A673 (cell line): ENCODE measurements around the gene TTC27. TPM values are rescaled to one million over a fixed set of nuclear protein-coding genes. Genes with fewer than 3 reads are reported as not detected.

Experiments used
- BruUV-seq: library from RNA; stranded (reverse); fragments of 400-500 nt; replicated peaks from 2 replicates; lab custom pipeline; 2021; lab: Mats Ljungman, UMichigan
- CTCF ChIA-PET: fragments of 300-600 bp; sonication (Branson Sonifier 250); formaldehyde crosslinking; loops from one replicate; lab custom pipeline; 2022; ENCODE audit warnings: antibody characterized with exemption; lab: Charles Lee
- POLR2A ChIA-PET: fragments of 300-600 bp; sonication (Branson Sonifier 250); formaldehyde crosslinking; loops from one replicate; lab custom pipeline; 2022; ENCODE audit warnings: antibody characterized with exemption; ENCODE audit not compliant: low non-redundant PET; lab: Charles Lee
- DNase-seq: peaks from one replicate; pipeline ENCODE4 v3.0.0-alpha.2; 2015; ENCODE audit warnings: low spot score
- H3K27ac ChIP-seq: fragments of 200-600 bp; sonication (generic); 2 replicates; pipeline ENCODE4 v1.5.1; 2016; ENCODE audit warnings: mixed run types, low read depth, mild to moderate bottlenecking, mixed read lengths, antibody characterized with exemption, low read length; ENCODE audit not compliant: poor library complexity, severe bottlenecking
- H3K27me3 ChIP-seq: fragments of 200-600 bp; sonication (generic); replicated peaks from 2 replicates; pipeline ENCODE4 v1.6.1; 2017; ENCODE audit warnings: mixed run types, low read depth, mild to moderate bottlenecking, mixed read lengths, antibody characterized with exemption, low read length; ENCODE audit not compliant: insufficient read depth, poor library complexity
- H3K36me3 ChIP-seq: fragments of 200-600 bp; sonication (generic); 2 replicates; pipeline ENCODE4 v1.6.1; 2016; ENCODE audit warnings: mixed run types, mild to moderate bottlenecking, mixed read lengths, antibody characterized with exemption, low read length; ENCODE audit not compliant: insufficient read depth, poor library complexity, severe bottlenecking
- H3K4me1 ChIP-seq: fragments of 200-600 bp; sonication (generic); 2 replicates; pipeline ENCODE4 v1.6.1; 2017; ENCODE audit warnings: mixed run types, mild to moderate bottlenecking, mixed read lengths, antibody characterized with exemption, low read length; ENCODE audit not compliant: insufficient read depth, poor library complexity, severe bottlenecking
- H3K4me3 ChIP-seq: fragments of 200-600 bp; sonication (generic); 2 replicates; pipeline ENCODE4 v1.5.1; 2016; ENCODE audit warnings: low read depth, mixed run types, mild to moderate bottlenecking, mixed read lengths, low read length; ENCODE audit not compliant: poor library complexity, severe bottlenecking
- H3K9me3 ChIP-seq: fragments of 200-600 bp; sonication (generic); 2 replicates; pipeline ENCODE4 v1.6.1; 2016; ENCODE audit warnings: mixed run types, low read depth, mild to moderate bottlenecking, mixed read lengths, antibody characterized with exemption, low read length; ENCODE audit not compliant: poor library complexity, severe bottlenecking
- EZH2 ChIP-seq: fragments of 200-600 bp; sonication (generic); IDR thresholded peaks from 2 replicates; pipeline ENCODE4 v1.6.1; 2017; ENCODE audit warnings: borderline replicate concordance, low read depth, mild to moderate bottlenecking, mixed read lengths, antibody characterized with exemption, low read length; ENCODE audit not compliant: poor library complexity, severe bottlenecking
- intact Hi-C: fragments of 100-400 bp; cut with micrococcal nuclease; formaldehyde crosslinking; loops from one replicate; pipeline ENCODE4 v1.10.0; 2022; ENCODE audit not compliant: unreplicated experiment
- total RNA-seq: library from RNA; stranded (reverse); gene quantifications from 2 replicates; pipeline ENCODE4 v1.2.3, GENCODE V29; 2021
- TF ChIP-seq, protein P1 (sequence below): fragments of 300-800, 200-600 bp; sonication (generic); conservative IDR thresholded peaks from 2 replicates; pipeline ENCODE4 v1.5.1; 2017; ENCODE audit warnings: low read depth, mild to moderate bottlenecking, antibody characterized with exemption, low read length, moderate library complexity, mixed read lengths

Gene TTC27
- total RNA-seq, 1 experiment from 2014 or later, result 29.8 TPM

GRCh38 chr2:32611366-32611765 lies 16.5 kb upstream of the TTC27 start:
- no peak for TF ChIP-seq EZH2
- TF ChIP-seq, protein P1, sequence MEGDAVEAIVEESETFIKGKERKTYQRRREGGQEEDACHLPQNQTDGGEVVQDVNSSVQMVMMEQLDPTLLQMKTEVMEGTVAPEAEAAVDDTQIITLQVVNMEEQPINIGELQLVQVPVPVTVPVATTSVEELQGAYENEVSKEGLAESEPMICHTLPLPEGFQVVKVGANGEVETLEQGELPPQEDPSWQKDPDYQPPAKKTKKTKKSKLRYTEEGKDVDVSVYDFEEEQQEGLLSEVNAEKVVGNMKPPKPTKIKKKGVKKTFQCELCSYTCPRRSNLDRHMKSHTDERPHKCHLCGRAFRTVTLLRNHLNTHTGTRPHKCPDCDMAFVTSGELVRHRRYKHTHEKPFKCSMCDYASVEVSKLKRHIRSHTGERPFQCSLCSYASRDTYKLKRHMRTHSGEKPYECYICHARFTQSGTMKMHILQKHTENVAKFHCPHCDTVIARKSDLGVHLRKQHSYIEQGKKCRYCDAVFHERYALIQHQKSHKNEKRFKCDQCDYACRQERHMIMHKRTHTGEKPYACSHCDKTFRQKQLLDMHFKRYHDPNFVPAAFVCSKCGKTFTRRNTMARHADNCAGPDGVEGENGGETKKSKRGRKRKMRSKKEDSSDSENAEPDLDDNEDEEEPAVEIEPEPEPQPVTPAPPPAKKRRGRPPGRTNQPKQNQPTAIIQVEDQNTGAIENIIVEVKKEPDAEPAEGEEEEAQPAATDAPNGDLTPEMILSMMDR, result no peak
- H3K36me3 ChIP-seq, result peaks cover 17% of the 10 kb centered on the region
- no peak for DNase-seq
- no peak overlapping the region for H3K27ac ChIP-seq
- H3K9me3 ChIP-seq, result no peaks in the 10 kb centered on the region
- no peaks in the 10 kb centered on the region for H3K4me1 ChIP-seq
- no TSS peak for BruUV-seq
- H3K27me3 ChIP-seq, result no peaks in the 10 kb centered on the region
- intact Hi-C loops, result no loop called here
- ChIA-PET CTCF (no interaction called here), POLR2A (no interaction called here)
- no peak overlapping the region for H3K4me3 ChIP-seq

DNA sequence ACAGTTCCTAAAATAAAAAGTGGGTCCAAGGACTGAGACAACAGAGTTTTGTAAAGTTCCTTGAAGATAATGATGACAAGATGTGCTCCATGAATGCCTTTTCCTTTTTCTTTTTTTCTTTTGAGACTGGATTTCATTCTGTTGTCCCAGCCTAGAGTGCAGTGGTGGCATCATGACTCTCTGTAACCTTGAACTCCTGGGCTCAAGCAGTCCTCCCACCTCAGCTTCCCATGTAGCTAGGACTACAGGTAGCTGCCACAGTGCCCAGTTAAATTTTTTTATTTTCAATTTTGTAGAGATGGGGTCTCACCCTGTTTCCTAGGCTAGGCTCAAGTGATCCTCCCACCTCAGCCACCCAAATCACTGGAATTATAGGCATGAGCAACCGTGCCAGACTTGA lies 16.1 kb upstream of the TTC27 start:
- no peaks in the 10 kb centered on the region for H3K9me3 ChIP-seq
- no peak overlapping the region for H3K27ac ChIP-seq
- peaks cover 17% of the 10 kb centered on the region for H3K36me3 ChIP-seq
- no peak for TF ChIP-seq EZH2
- TF ChIP-seq, protein P1, result no peak
- H3K4me1 ChIP-seq, result no peaks in the 10 kb centered on the region
- DNase-seq, result no peak
- H3K4me3 ChIP-seq, result no peak overlapping the region
- intact Hi-C loops, result no loop called here
- ChIA-PET POLR2A (no interaction called here), CTCF (no interaction called here)
- H3K27me3 ChIP-seq, result no peaks in the 10 kb centered on the region
- BruUV-seq, result no TSS peak

- no peaks in the 10 kb centered on the region for H3K4me1 ChIP-seq
- BruUV-seq, result no TSS peak
- H3K36me3 ChIP-seq, result peaks cover 16% of the 10 kb centered on the region
- CTCF ChIA-PET, result no interaction called here
- no peak overlapping the region for H3K4me3 ChIP-seq
- POLR2A ChIA-PET, result no interaction called here
- no peak overlapping the region for H3K27ac ChIP-seq
- H3K9me3 ChIP-seq, result no peaks in the 10 kb centered on the region
- H3K27me3 ChIP-seq, result no peaks in the 10 kb centered on the region
- TF ChIP-seq, protein P1, result no peak
- TF ChIP-seq EZH2, result no peak
- DNase-seq, result no peak
- intact Hi-C loops, result no loop called here
Measured at GRCh38 chr2:32614084-32614483, 13.8 kb upstream of the TTC27 start.
